ENCODE data around the gene GRIK4.

The GRIK4 gene

GRCh38 chr11:121035780-121036179, 524.2 kb downstream of the GRIK4 start:
- Histone ChIP-seq H3K4me3 (ENCODE audit: low read length) (no peak overlapping the region), H3K27ac (ENCODE audit: low read length) (no peak overlapping the region), H3K9ac (ENCODE audit: low read length) (no peak overlapping the region), H3K9me3 (ENCODE audit: control insufficient read depth, low read depth, low read length) (no peaks in the 10 kb centered on the region), H3K27me3 (ENCODE audit: control insufficient read depth, insufficient read depth, low read length) (no peaks in the 10 kb centered on the region), H3K36me3 (ENCODE audit: control insufficient read depth, low read depth, low read length) (no peaks in the 10 kb centered on the region), H3K4me1 (ENCODE audit: control insufficient read depth, low read depth, low read length) (peaks cover 30% of the 10 kb centered on the region)

- no peak overlapping the region for H3K4me3 ChIP-seq (ENCODE audit: low read length)
- no peak overlapping the region for H3K9ac ChIP-seq (ENCODE audit: low read length)
- no peaks in the 10 kb centered on the region for H3K27me3 ChIP-seq (ENCODE audit: control insufficient read depth, insufficient read depth, low read length)
- peaks cover 30% of the 10 kb centered on the region for H3K4me1 ChIP-seq (ENCODE audit: control insufficient read depth, low read depth, low read length)
- H3K36me3 ChIP-seq (ENCODE audit: control insufficient read depth, low read depth, low read length), result no peaks in the 10 kb centered on the region
- no peaks in the 10 kb centered on the region for H3K9me3 ChIP-seq (ENCODE audit: control insufficient read depth, low read depth, low read length)
- H3K27ac ChIP-seq (ENCODE audit: low read length), result no peak overlapping the region
Measured at GRCh38 chr11:121037016-121037415, 525.5 kb downstream of the GRIK4 start.
